WTC11 (cell line): Measurements from ENCODE around the gene ADGRG3. TPM values are rescaled to one million over a fixed set of nuclear protein-coding genes. Genes with fewer than 3 reads are reported as not detected.

Experiments used
- ATAC-seq: fragments of 200-7000 bp; cut with Tn5 transposase; 2 replicates; pipeline ENCODE4 v1.10.0; 2021; ENCODE audit warnings: mild to moderate bottlenecking, moderate library complexity
- CTCF ChIA-PET: fragments of 300-600 bp; sonication (Branson Sonifier 250); formaldehyde crosslinking; loops from one replicate; lab custom pipeline; 2021; ENCODE audit warnings: antibody characterized with exemption; lab: Charles Lee
- POLR2A ChIA-PET: fragments of 350-600 bp; sonication (Branson Sonifier 250); formaldehyde crosslinking; loops from one replicate; lab custom pipeline; 2021; ENCODE audit warnings: antibody characterized with exemption; lab: Charles Lee
- DNase-seq: peaks from one replicate; pipeline ENCODE4 v3.0.0; 2021; ENCODE audit warnings: low spot score
- H3K27ac Mint-ChIP-seq: 2 replicates; pipeline ENCODE4 v1.8.0; 2021; ENCODE audit warnings: mixed read lengths
- H3K27me3 Mint-ChIP-seq: 2 replicates; pipeline ENCODE4 v1.8.0; 2021; ENCODE audit warnings: low read depth, mild to moderate bottlenecking, moderate library complexity, mixed read lengths
- H3K36me3 Mint-ChIP-seq: 2 replicates; pipeline ENCODE4 v1.8.0; 2021; ENCODE audit warnings: mixed read lengths
- H3K4me1 Mint-ChIP-seq: 2 replicates; pipeline ENCODE4 v1.8.0; 2022; ENCODE audit warnings: mixed read lengths
- H3K4me3 Mint-ChIP-seq: 2 replicates; pipeline ENCODE4 v1.8.0; 2021; ENCODE audit warnings: mild to moderate bottlenecking, moderate library complexity, mixed read lengths
- H3K9me3 Mint-ChIP-seq: 2 replicates; pipeline ENCODE4 v1.8.0; 2021; ENCODE audit warnings: mixed read lengths
- CTCF ChIP-seq: fragments of 200-600 bp; IDR thresholded peaks from 2 replicates; pipeline ENCODE4 v1.8.0; 2022; ENCODE audit warnings: antibody characterized with exemption
- E2F5 ChIP-seq: sonication (generic); formaldehyde crosslinking; IDR thresholded peaks from 2 replicates; pipeline ENCODE4 v1.8.1; 2022; ENCODE audit warnings: mild to moderate bottlenecking, moderate library complexity, missing genetic modification reagents
- ELF4 ChIP-seq: sonication (generic); formaldehyde crosslinking; IDR thresholded peaks from 2 replicates; pipeline ENCODE4 v1.8.1; 2022; ENCODE audit warnings: low read depth, mild to moderate bottlenecking, moderate library complexity, missing genetic modification reagents
- ESRRA ChIP-seq: sonication (generic); formaldehyde crosslinking; IDR thresholded peaks from 2 replicates; pipeline ENCODE4 v1.8.1; 2022; ENCODE audit warnings: mild to moderate bottlenecking, missing genetic modification reagents, borderline replicate concordance
- GRHL2 ChIP-seq: fragments of 250-450 bp; sonication (Bioruptor Pico); IDR thresholded peaks from 2 replicates; pipeline ENCODE4 v1.8.0; 2022; ENCODE audit warnings: mild to moderate bottlenecking, moderate library complexity; ENCODE audit not compliant: insufficient replicate concordance, severe bottlenecking
- MXD4 ChIP-seq: fragments of 250-450 bp; sonication (Bioruptor Pico); IDR thresholded peaks from 2 replicates; pipeline ENCODE4 v1.8.0; 2021; ENCODE audit warnings: mild to moderate bottlenecking, moderate library complexity, borderline replicate concordance
- PRRX2 ChIP-seq: fragments of 250-450 bp; sonication (Bioruptor Pico); IDR thresholded peaks from 2 replicates; pipeline ENCODE4 v1.8.0; 2021; ENCODE audit warnings: mild to moderate bottlenecking
- RORB ChIP-seq: fragments of 250-450 bp; sonication (Bioruptor Pico); IDR thresholded peaks from 2 replicates; pipeline ENCODE4 v1.9.0; 2021; ENCODE audit warnings: mild to moderate bottlenecking
- SOX15 ChIP-seq: fragments of 250-450 bp; sonication (Bioruptor Pico); IDR thresholded peaks from 2 replicates; pipeline ENCODE4 v1.9.0; 2021; ENCODE audit warnings: mild to moderate bottlenecking
- ZNF121 ChIP-seq: sonication (generic); formaldehyde crosslinking; IDR thresholded peaks from 2 replicates; pipeline ENCODE4 v1.8.0; 2023; ENCODE audit warnings: missing genetic modification reagents
- ZNF232 ChIP-seq: sonication (generic); formaldehyde crosslinking; IDR thresholded peaks from 2 replicates; pipeline ENCODE4 v1.8.0; 2022; ENCODE audit warnings: mild to moderate bottlenecking, missing genetic modification reagents
- ZNF263 ChIP-seq: sonication (generic); formaldehyde crosslinking; IDR thresholded peaks from 2 replicates; pipeline ENCODE4 v1.8.1; 2022; ENCODE audit warnings: low read depth, mild to moderate bottlenecking, moderate library complexity, missing genetic modification reagents
- ZNF396 ChIP-seq: fragments of 250-450 bp; sonication (Bioruptor Pico); IDR thresholded peaks from 2 replicates; pipeline ENCODE4 v1.8.0; 2021; ENCODE audit warnings: mild to moderate bottlenecking, moderate library complexity, borderline replicate concordance
- ZNF423 ChIP-seq: fragments of 250-450 bp; sonication (Bioruptor Pico); IDR thresholded peaks from 2 replicates; pipeline ENCODE4 v2.1.2; 2022; ENCODE audit warnings: mild to moderate bottlenecking, moderate library complexity
- total RNA-seq: library from RNA; stranded (reverse); gene quantifications from 3 replicates; pipeline ENCODE4 v1.2.3, GENCODE V29; 2021
- TF ChIP-seq, protein P1 (sequence below): sonication (generic); formaldehyde crosslinking; conservative IDR thresholded peaks from 2 replicates; pipeline ENCODE4 v1.8.1; 2023; ENCODE audit warnings: mild to moderate bottlenecking, low read depth, missing genetic modification reagents, moderate library complexity
- TF ChIP-seq, protein P2 (sequence below): sonication (generic); formaldehyde crosslinking; IDR thresholded peaks from 2 replicates; pipeline ENCODE4 v1.8.1; 2022; ENCODE audit warnings: low read depth, missing genetic modification reagents, borderline replicate concordance
- TF ChIP-seq, protein P3 (sequence below): sonication (generic); formaldehyde crosslinking; IDR thresholded peaks from 2 replicates; pipeline ENCODE4 v1.8.1; 2023; ENCODE audit warnings: mild to moderate bottlenecking, missing genetic modification reagents, moderate library complexity
- TF ChIP-seq, protein P4 (sequence below): sonication (generic); formaldehyde crosslinking; IDR thresholded peaks from 2 replicates; pipeline ENCODE4 v1.8.0; 2022; ENCODE audit warnings: mild to moderate bottlenecking, missing genetic modification reagents
- TF ChIP-seq, protein P5 (sequence below): sonication (generic); formaldehyde crosslinking; IDR thresholded peaks from 2 replicates; pipeline ENCODE4 v1.8.0; 2022; ENCODE audit warnings: mild to moderate bottlenecking, missing genetic modification reagents
- TF ChIP-seq, protein P6 (sequence below): fragments of 250-450 bp; sonication (Bioruptor Pico); IDR thresholded peaks from 2 replicates; pipeline ENCODE4 v1.9.0; 2021; ENCODE audit warnings: mild to moderate bottlenecking

The ADGRG3 gene
- total RNA-seq, 1 experiment from 2014 or later: 0.44 TPM

GRCh38 chr16:57707331-57707730, 39.2 kb downstream of the ADGRG3 start (continued):
- TF ChIP-seq ZNF232: no peak
- no peak for TF ChIP-seq ZNF263 (CRISPR knock-in tag)

GRCh38 chr16:57708168-57708567, 40.1 kb downstream of the ADGRG3 start:
- no peak for ATAC-seq
- no peaks in the 10 kb centered on the region for H3K36me3 Mint-ChIP-seq
- no peaks in the 10 kb centered on the region; the same call in 1 of the 2 replicates for H3K27me3 Mint-ChIP-seq
- no peak overlapping the region for H3K4me3 Mint-ChIP-seq
- peaks cover 5% of the 10 kb centered on the region; the same call in 1 of the 2 replicates for H3K4me1 Mint-ChIP-seq
- DNase-seq: no peak
- peaks cover 7% of the 10 kb centered on the region; the same call in 1 of the 2 replicates for H3K9me3 Mint-ChIP-seq
- POLR2A ChIA-PET: no interaction called here
- no peak overlapping the region for H3K27ac Mint-ChIP-seq
- CTCF ChIA-PET: no interaction called here
- no peak for TF ChIP-seq SOX15 (CRISPR knock-in tag)
- TF ChIP-seq, protein P1, sequence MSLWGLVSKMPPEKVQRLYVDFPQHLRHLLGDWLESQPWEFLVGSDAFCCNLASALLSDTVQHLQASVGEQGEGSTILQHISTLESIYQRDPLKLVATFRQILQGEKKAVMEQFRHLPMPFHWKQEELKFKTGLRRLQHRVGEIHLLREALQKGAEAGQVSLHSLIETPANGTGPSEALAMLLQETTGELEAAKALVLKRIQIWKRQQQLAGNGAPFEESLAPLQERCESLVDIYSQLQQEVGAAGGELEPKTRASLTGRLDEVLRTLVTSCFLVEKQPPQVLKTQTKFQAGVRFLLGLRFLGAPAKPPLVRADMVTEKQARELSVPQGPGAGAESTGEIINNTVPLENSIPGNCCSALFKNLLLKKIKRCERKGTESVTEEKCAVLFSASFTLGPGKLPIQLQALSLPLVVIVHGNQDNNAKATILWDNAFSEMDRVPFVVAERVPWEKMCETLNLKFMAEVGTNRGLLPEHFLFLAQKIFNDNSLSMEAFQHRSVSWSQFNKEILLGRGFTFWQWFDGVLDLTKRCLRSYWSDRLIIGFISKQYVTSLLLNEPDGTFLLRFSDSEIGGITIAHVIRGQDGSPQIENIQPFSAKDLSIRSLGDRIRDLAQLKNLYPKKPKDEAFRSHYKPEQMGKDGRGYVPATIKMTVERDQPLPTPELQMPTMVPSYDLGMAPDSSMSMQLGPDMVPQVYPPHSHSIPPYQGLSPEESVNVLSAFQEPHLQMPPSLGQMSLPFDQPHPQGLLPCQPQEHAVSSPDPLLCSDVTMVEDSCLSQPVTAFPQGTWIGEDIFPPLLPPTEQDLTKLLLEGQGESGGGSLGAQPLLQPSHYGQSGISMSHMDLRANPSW (CRISPR knock-in tag): no peak
- no peak for TF ChIP-seq ZNF423 (CRISPR knock-in tag)
- TF ChIP-seq ZNF396: no peak
- TF ChIP-seq, protein P2, sequence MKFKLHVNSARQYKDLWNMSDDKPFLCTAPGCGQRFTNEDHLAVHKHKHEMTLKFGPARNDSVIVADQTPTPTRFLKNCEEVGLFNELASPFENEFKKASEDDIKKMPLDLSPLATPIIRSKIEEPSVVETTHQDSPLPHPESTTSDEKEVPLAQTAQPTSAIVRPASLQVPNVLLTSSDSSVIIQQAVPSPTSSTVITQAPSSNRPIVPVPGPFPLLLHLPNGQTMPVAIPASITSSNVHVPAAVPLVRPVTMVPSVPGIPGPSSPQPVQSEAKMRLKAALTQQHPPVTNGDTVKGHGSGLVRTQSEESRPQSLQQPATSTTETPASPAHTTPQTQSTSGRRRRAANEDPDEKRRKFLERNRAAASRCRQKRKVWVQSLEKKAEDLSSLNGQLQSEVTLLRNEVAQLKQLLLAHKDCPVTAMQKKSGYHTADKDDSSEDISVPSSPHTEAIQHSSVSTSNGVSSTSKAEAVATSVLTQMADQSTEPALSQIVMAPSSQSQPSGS: no peak
- no peak for TF ChIP-seq MXD4 (CRISPR knock-in tag)
- no peak for TF ChIP-seq ELF4 (CRISPR knock-in tag)
- TF ChIP-seq, protein P3, sequence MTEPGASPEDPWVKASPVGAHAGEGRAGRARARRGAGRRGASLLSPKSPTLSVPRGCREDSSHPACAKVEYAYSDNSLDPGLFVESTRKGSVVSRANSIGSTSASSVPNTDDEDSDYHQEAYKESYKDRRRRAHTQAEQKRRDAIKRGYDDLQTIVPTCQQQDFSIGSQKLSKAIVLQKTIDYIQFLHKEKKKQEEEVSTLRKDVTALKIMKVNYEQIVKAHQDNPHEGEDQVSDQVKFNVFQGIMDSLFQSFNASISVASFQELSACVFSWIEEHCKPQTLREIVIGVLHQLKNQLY: no peak
- no peak for TF ChIP-seq PRRX2
- TF ChIP-seq CTCF: no peak
- no peak for TF ChIP-seq E2F5
- TF ChIP-seq, protein P4, sequence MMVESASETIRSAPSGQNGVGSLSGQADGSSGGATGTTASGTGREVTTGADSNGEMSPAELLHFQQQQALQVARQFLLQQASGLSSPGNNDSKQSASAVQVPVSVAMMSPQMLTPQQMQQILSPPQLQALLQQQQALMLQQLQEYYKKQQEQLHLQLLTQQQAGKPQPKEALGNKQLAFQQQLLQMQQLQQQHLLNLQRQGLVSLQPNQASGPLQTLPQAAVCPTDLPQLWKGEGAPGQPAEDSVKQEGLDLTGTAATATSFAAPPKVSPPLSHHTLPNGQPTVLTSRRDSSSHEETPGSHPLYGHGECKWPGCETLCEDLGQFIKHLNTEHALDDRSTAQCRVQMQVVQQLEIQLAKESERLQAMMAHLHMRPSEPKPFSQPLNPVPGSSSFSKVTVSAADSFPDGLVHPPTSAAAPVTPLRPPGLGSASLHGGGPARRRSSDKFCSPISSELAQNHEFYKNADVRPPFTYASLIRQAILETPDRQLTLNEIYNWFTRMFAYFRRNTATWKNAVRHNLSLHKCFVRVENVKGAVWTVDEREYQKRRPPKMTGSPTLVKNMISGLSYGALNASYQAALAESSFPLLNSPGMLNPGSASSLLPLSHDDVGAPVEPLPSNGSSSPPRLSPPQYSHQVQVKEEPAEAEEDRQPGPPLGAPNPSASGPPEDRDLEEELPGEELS (CRISPR knock-in tag): no peak
- TF ChIP-seq ZNF121 (CRISPR knock-in tag): no peak
- TF ChIP-seq, protein P5, sequence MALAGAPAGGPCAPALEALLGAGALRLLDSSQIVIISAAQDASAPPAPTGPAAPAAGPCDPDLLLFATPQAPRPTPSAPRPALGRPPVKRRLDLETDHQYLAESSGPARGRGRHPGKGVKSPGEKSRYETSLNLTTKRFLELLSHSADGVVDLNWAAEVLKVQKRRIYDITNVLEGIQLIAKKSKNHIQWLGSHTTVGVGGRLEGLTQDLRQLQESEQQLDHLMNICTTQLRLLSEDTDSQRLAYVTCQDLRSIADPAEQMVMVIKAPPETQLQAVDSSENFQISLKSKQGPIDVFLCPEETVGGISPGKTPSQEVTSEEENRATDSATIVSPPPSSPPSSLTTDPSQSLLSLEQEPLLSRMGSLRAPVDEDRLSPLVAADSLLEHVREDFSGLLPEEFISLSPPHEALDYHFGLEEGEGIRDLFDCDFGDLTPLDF (CRISPR knock-in tag): no peak
- TF ChIP-seq, protein P6, sequence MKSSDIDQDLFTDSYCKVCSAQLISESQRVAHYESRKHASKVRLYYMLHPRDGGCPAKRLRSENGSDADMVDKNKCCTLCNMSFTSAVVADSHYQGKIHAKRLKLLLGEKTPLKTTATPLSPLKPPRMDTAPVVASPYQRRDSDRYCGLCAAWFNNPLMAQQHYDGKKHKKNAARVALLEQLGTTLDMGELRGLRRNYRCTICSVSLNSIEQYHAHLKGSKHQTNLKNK: no peak
- no peak for TF ChIP-seq ZNF232
- no peak for TF ChIP-seq ESRRA (CRISPR knock-in tag)
- TF ChIP-seq RORB (CRISPR knock-in tag): no peak
- no peak for TF ChIP-seq GRHL2 (CRISPR knock-in tag)
